AG20443 (cell line): ENCODE results near the gene CDH23.

Experiments used
- DNase-seq: peaks from one replicate; pipeline ENCODE4 v3.0.0; 2012; ENCODE audit warnings: low spot score, mixed read lengths

The CDH23 gene

DNA sequence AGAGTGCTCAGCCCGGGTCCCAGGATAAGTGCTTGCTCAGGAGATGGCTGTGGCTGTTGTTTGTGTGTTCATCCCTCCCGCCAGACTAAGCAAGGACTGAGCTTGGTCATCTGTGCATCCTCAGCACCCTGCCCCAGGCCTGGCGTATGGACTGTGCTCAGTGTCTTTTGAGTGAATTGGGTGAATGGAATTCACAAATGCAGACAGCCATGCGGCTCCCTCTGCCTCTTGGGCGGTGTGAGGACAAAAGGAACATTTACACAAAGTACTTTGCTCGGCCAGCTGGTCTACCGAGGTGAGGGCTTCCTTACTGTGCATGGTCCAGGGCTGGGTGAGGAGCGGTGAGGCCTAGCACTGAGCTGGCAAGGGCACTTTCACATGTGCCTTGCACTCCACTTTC, 120.2 kb downstream of the CDH23 start:
- DNase-seq: no peak

- DNase-seq: no peak
Measured at GRCh38 chr10:71517298-71518169, 120.8 kb downstream of the CDH23 start.

GRCh38 chr10:71520042-71520441, 123.3 kb downstream of the CDH23 start:
- DNase-seq: no peak

DNA sequence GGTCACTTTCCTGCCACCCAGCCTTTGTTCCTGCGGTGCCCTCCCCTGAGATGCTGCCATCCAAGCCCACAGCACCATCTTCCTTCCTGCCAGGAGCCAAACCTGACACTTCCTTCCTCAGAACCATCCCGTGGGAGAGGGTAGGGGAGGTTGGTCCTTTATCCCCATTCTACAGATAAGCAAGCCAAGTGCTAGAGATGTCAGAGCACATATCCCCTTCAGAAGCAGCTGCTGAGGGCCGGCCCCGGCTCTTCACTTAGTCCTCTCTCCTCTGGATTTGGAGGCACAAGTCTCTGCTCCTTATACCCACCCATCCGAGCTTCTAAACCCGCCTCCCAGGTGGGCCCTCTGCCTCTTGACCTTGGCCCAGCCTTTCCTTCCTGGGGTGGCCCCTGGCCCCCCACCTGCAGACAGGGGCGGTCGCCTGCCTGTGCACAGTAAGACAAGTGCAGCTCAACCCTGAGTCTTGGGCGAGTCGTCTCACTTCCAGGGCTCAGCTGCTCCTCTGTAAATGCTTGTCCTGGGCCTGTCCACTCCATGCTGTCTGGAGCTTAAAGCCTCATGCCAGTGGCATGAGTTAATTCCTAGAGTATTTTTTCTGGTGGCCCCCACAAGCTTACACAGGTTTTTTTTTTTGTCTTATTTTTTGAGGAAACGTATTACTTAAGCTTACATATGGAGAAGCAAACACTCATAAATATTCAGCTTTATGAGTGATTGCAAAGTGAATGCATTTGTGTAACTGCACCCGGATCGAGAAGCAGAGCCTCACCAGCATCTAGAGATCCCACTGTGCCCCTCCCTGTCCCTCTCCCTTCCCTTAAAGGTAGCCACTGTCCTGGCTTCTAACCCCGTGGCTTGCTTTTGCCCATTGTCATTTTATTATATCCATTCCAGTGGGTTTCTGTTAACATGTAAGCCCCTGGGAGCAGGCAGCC, 125.1 kb downstream of the CDH23 start:
- no peak for DNase-seq

GRCh38 chr10:71522442-71523144, 125.9 kb downstream of the CDH23 start:
- DNase-seq: no peak

DNA sequence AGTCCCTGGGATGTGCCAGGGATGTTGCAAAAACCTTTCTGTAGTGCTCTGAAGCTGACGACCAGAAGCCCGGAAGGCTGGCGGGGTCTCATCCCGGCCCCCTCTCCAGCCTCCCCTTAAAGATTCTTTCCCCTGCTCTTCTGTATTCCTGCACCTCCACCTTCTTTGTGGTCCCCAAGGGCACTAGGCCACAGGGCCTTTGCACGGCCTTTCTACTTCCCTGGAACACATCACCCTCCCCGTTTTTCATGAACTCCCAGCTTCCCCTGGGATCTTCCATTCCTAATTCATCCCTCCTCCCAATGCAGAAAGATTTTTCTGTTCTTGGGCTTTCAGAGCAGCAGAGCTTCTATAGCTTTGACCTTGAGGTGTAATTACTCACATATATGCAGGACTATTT, 127.0 kb downstream of the CDH23 start:
- DNase-seq: no peak

GRCh38 chr10:71525092-71525491, 128.4 kb downstream of the CDH23 start:
- no peak for DNase-seq

DNA sequence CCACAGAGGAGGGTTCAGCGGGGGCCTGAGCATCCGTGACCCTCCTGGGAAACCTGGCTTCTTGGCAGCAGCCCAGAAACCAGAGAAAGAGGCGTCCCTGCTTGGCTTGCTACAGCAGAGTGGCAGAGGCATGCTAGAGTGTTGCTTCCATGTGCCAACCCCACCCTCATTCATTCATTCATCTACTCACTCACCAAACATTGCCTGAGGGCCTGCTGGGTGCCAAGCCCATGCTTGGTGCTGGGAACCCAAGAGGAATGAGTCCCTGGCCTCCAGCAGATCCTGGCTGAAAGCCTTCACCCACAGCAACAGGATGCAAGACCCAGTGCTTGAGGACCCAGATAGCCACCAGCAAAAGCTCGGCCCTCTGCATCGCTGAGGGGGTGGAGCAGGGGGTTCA, 129.0 kb downstream of the CDH23 start:
- DNase-seq: no peak

- DNase-seq: no peak
Measured at GRCh38 chr10:71526653-71527052, 129.9 kb downstream of the CDH23 start.

- DNase-seq: no peak
Measured at GRCh38 chr10:71527135-71527534, 130.4 kb downstream of the CDH23 start.

DNA sequence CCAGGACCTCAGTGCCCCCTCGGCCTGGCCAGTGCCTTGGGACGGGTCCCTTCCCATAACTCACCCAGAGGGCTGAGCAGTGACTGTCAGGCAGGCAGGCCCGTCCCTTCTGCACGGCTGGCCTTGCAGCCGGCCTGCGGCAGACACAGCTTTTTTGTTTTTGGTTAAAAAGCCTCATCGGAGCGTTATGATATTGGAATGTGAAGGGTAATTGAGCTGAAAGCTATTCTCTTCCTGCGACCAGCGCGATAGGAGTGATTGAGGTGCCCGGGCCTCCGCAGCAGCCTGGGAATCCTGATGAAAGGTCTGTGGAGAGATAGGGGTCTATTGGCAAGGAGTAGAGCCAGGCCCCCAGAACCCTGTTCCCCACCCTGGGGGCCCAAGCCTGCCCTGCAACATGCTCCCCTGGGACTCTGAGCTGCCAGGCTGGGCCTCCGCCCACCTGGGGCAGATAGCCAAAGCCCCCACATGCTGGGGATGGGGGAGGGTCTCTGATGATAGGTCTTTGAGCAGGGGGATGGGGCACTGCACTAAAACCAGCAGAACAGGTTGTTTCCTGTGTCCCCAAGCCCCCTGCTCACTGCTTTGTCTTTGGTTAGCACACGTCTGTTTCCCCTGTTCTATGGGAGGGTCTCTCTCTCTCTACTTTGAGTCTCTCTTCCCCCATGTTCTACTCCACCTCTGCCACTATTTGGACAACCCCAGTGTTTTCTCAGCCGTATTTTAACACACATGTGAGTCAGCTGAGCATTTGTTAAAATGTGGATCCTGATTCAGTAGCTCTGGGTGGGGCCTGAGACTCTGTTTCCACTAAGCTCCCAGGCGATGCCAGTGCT, 131.9 kb downstream of the CDH23 start:
- DNase-seq: no peak

DNA sequence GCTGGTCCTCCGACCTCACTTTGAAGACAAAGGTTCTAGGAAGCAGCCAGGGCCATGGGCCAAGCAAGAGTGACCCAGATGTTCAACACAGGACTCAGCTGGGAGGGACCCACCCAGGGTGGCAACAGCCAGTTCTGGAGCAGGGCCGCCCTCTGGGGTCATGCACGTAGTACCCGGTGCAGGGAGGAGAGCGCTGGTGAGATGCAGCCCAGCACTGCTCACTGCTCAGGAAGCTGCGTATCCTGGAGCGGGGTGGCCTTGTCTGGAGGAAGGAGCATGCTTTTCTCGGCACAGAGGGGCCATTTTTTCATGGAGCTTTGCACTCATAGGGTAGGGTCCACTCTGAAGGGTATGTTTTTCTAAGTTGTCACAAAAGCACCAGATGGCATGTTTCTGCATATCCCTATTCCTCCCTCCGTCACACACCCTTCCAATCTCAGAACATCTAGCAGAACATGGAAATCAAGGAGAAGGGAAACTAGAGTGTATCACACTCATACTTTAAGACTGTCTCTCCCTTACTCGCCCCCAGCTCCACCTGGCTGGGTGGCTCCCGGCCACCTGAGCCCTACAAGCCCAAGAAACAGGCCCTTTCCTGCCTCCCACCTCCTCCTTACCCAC, 132.6 kb downstream of the CDH23 start:
- DNase-seq: no peak

GRCh38 chr10:71530781-71531180, 134.1 kb downstream of the CDH23 start:
- no peak for DNase-seq

- DNase-seq: no peak
Measured at GRCh38 chr10:71531485-71532446, 135.0 kb downstream of the CDH23 start.

DNA sequence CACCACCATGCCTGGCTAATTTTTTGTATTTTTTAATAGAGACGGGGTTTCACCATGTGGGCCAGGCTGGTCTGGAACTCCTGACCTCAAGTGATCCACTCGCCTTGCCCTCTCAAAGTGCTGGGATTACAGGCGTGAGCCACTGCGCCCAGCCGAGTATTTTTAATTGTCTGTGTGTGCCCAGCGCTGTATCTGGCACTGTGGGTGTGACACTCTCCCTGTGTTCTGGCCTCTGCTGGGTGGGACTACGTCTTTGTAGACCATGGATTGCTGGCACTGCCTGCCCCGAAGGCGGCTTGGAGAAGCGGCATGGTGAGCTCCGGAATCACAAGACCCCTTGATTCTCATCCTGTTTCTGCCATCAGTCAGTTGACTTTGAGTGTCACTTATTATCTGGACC, 136.2 kb downstream of the CDH23 start:
- DNase-seq: no peak

DNA sequence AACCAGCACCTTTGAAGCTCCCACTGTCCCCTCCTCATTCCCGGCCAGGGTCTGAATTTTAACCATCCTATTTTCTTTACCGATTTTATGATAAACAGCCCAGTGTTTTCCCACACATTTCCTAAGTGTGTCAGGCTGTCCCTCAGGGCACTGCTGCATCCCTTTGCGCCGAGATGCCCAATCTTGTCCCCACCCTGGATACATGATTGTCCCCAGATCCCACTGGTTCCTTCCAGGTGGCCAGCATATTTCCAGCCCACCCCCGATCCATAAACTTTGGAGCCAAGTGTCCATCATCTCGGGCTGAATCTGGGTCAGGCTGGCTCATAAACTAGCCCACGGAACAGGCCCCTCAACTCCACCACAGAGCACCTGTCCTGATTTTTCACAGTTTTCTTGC, 137.2 kb downstream of the CDH23 start:
- DNase-seq: no peak

- no peak for DNase-seq
Measured at GRCh38 chr10:71534568-71535194, 138.0 kb downstream of the CDH23 start.

DNA sequence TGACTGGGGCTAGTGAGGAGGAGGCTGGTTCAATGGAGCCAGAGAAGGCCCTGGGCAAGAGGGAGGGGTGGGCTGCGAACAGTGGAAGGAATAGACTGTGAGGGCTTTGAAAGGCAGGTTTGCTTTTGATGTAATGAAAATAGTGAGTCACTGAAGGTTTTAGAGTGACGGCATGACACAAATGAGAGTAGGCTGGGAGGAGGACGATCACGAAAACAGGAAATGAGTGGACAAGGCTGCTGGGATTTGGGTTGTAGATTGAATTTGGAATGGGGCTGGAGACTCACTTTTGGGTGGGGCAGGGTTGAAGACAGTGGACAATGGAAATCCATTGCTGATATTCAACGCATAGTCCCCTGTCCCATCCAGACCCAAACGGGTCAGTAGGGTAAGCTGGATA, 139.6 kb downstream of the CDH23 start:
- DNase-seq: no peak

DNA sequence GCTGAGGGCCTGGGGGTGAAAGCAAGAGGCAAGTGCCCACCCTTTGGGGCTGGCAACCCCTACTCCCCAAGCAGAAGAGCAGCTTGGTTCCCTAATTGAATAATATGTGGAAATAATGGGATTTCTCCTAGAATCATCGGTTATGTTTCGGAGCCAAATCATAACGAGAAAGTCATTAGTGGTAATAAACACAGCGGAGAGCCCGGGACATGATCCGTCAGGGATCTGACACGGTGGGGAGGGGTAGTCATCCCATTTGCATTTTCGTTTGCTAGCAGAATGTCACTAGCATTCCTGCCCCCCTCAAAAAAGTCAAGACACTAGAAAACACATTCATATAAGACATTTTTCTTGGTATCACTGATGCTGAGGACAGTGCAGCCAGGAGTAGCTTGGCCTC, 140.4 kb downstream of the CDH23 start:
- DNase-seq: no peak
